H9 (cell line): ENCODE data around the gene ARHGEF10L. TPM values are rescaled to one million over a fixed set of nuclear protein-coding genes. Genes with fewer than 3 reads are reported as not detected.

Source experiments
- DNase-seq: peaks from one replicate; pipeline ENCODE4 v3.0.0-alpha.2; 2017
- H2AFZ ChIP-seq: one replicate; pipeline ENCODE4 v1.6.1; 2013; ENCODE audit warnings: mild to moderate bottlenecking, low read length, control low read depth, moderate library complexity
- H2AK5ac ChIP-seq: 2 replicates; pipeline ENCODE4 v1.6.1; 2013; ENCODE audit warnings: low read length, control low read depth, mixed read lengths; ENCODE audit not compliant: insufficient read length
- H2BK120ac ChIP-seq: one replicate; pipeline ENCODE4 v1.6.1; 2013; ENCODE audit warnings: low read depth, mild to moderate bottlenecking, low read length, control low read depth, inconsistent platforms; ENCODE audit not compliant: poor library complexity, severe bottlenecking
- H2BK12ac ChIP-seq: 2 replicates; pipeline ENCODE4 v1.6.1; 2013; ENCODE audit warnings: low read length, control low read depth, mixed read lengths, low read depth; ENCODE audit not compliant: insufficient read length
- H2BK15ac ChIP-seq: 2 replicates; pipeline ENCODE4 v1.6.1; 2013; ENCODE audit warnings: low read depth, low read length, control low read depth
- H2BK20ac ChIP-seq: one replicate; pipeline ENCODE4 v1.6.1; 2013; ENCODE audit warnings: low read depth, mild to moderate bottlenecking, low read length, control low read depth, inconsistent platforms; ENCODE audit not compliant: poor library complexity, severe bottlenecking
- H2BK5ac ChIP-seq: 2 replicates; pipeline ENCODE4 v1.6.1; 2013; ENCODE audit warnings: low read length, control low read depth, mixed read lengths; ENCODE audit not compliant: insufficient read length
- H3K14ac ChIP-seq: 2 replicates; pipeline ENCODE4 v1.6.1; 2013; ENCODE audit warnings: low read length, control low read depth; ENCODE audit not compliant: insufficient read depth
- H3K18ac ChIP-seq: 2 replicates; pipeline ENCODE4 v1.6.1; 2013; ENCODE audit warnings: low read depth, mild to moderate bottlenecking, mixed read lengths, low read length, control low read depth; ENCODE audit not compliant: insufficient read length
- H3K23ac ChIP-seq: 2 replicates; pipeline ENCODE4 v1.6.1; 2013; ENCODE audit warnings: low read length, control low read depth, mixed read lengths, low read depth; ENCODE audit not compliant: insufficient read length
- H3K23me2 ChIP-seq: 2 replicates; pipeline ENCODE4 v1.6.1; 2013; ENCODE audit warnings: low read depth, mild to moderate bottlenecking, mixed read lengths, low read length, control low read depth; ENCODE audit not compliant: insufficient read length, poor library complexity, severe bottlenecking
- H3K27ac ChIP-seq: 2 replicates; pipeline ENCODE4 v1.5.1; 2013; ENCODE audit warnings: low read length, control low read depth, mixed read lengths, low read depth; ENCODE audit not compliant: insufficient read length
- H3K27me3 ChIP-seq: 2 replicates; pipeline ENCODE4 v1.6.1; 2013; ENCODE audit warnings: low read length, control low read depth, inconsistent platforms; ENCODE audit not compliant: insufficient read depth
- H3K4ac ChIP-seq: 2 replicates; pipeline ENCODE4 v1.6.1; 2013; ENCODE audit warnings: low read depth, mild to moderate bottlenecking, control low read depth, inconsistent platforms, low read length, moderate library complexity
- H3K4me1 ChIP-seq: 2 replicates; pipeline ENCODE4 v1.6.1; 2013; ENCODE audit warnings: low read length, control low read depth, inconsistent platforms; ENCODE audit not compliant: insufficient read depth
- H3K4me2 ChIP-seq: 2 replicates; pipeline ENCODE4 v1.6.1; 2013; ENCODE audit warnings: low read length, control low read depth, mixed read lengths; ENCODE audit not compliant: insufficient read length, insufficient read depth
- H3K56ac ChIP-seq: 2 replicates; pipeline ENCODE4 v1.6.1; 2013; ENCODE audit warnings: low read depth, mild to moderate bottlenecking, mixed read lengths, low read length, control low read depth; ENCODE audit not compliant: insufficient read length
- H3K79me1 ChIP-seq: 2 replicates; pipeline ENCODE4 v1.6.1; 2013; ENCODE audit warnings: low read depth, mild to moderate bottlenecking, moderate library complexity, low read length, control low read depth, inconsistent platforms; ENCODE audit not compliant: insufficient read depth, poor library complexity, severe bottlenecking
- H3K79me2 ChIP-seq: 2 replicates; pipeline ENCODE4 v1.6.1; 2013; ENCODE audit warnings: low read length, control low read depth, inconsistent platforms; ENCODE audit not compliant: insufficient read depth
- H3K9ac ChIP-seq: 2 replicates; pipeline ENCODE4 v1.6.1; 2013; ENCODE audit warnings: low read length, control low read depth, mixed read lengths; ENCODE audit not compliant: insufficient read length; ENCODE audit errors: extremely low read depth
- H3K9me3 ChIP-seq: one replicate; pipeline ENCODE4 v1.6.1; 2013; ENCODE audit warnings: low read depth, low read length, inconsistent platforms; ENCODE audit not compliant: control insufficient read depth
- H3T11ph ChIP-seq: one replicate; pipeline ENCODE4 v1.6.1; 2013; ENCODE audit warnings: mild to moderate bottlenecking, low read length, control low read depth, inconsistent platforms
- H4K20me1 ChIP-seq: one replicate; pipeline ENCODE4 v1.6.1; 2013; ENCODE audit not compliant: control insufficient read depth, insufficient read length, insufficient read depth
- H4K5ac ChIP-seq: 2 replicates; pipeline ENCODE4 v1.6.1; 2013; ENCODE audit warnings: low read depth, mild to moderate bottlenecking, mixed read lengths, low read length, control low read depth; ENCODE audit not compliant: insufficient read length
- H4K8ac ChIP-seq: replicated peaks from 2 replicates; pipeline ENCODE4 v1.6.1; 2013; ENCODE audit warnings: low read length, control low read depth, mixed read lengths, low read depth; ENCODE audit not compliant: insufficient read length
- H4K91ac ChIP-seq: 2 replicates; pipeline ENCODE4 v1.6.1; 2013; ENCODE audit warnings: low read depth, mild to moderate bottlenecking, moderate library complexity, mixed read lengths, low read length, control low read depth; ENCODE audit not compliant: insufficient read length
- H3K27ac Mint-ChIP-seq, 3 experiments: 2 replicates in 2 of 3; 3 replicates in 1 of 3; pipeline ENCODE4 v1.8.0; 2020 to 2021; ENCODE audit warnings: mixed read lengths in 3 of 3, mild to moderate bottlenecking in 1 of 3, moderate library complexity in 1 of 3
- H3K27me3 Mint-ChIP-seq: 2 replicates; pipeline ENCODE4 v1.8.0; 2021; ENCODE audit warnings: low read depth, mild to moderate bottlenecking, moderate library complexity, mixed read lengths
- H3K36me3 Mint-ChIP-seq, 3 experiments: 2 replicates in 2 of 3; 3 replicates in 1 of 3; pipeline ENCODE4 v1.8.0; 2020 to 2021; ENCODE audit warnings: low read depth in 3 of 3, mixed read lengths in 3 of 3; ENCODE audit not compliant: insufficient read depth in 1 of 3
- H3K4me1 Mint-ChIP-seq, 2 experiments: 2 replicates each; pipeline ENCODE4 v1.8.0; 2020; ENCODE audit warnings: mixed read lengths in 2 of 2
- H3K4me3 Mint-ChIP-seq, 2 experiments: 2 replicates in 1 of 2; 3 replicates in 1 of 2; pipeline ENCODE4 v1.8.0; 2020 to 2021; ENCODE audit warnings: mild to moderate bottlenecking in 2 of 2, mixed read lengths in 2 of 2, moderate library complexity in 1 of 2
- H3K9me3 Mint-ChIP-seq, 2 experiments: 2 replicates in 1 of 2; 3 replicates in 1 of 2; pipeline ENCODE4 v1.8.0; 2020; ENCODE audit warnings: mild to moderate bottlenecking in 2 of 2, mixed read lengths in 2 of 2, moderate library complexity in 1 of 2
- WGBS: extraction: QIAGEN DNeasy Blood & Tissue Kit; methylation state at CpG from one replicate; pipeline ENCODE4 v1.1.7; 2013; ENCODE audit warnings: missing lambda C conversion rate, low lambda C conversion rate, mixed read lengths; ENCODE audit not compliant: insufficient read length; ENCODE audit errors: extremely low coverage; 5-methylcytosine and 5-hydroxymethylcytosine counted together
- total RNA-seq: library from RNA; stranded (reverse); gene quantifications from 2 replicates; pipeline ENCODE4 v1.2.1, GENCODE V29; 2021
- TF ChIP-seq, protein P1 (sequence below): fragments of 200-600 bp; sonication (generic); conservative IDR thresholded peaks from 3 replicates; pipeline ENCODE4 v1.8.0; 2021; ENCODE audit warnings: antibody characterized with exemption, mild to moderate bottlenecking

The ARHGEF10L gene
- total RNA-seq, 1 experiment from 2014 or later = 20.2 TPM

DNA sequence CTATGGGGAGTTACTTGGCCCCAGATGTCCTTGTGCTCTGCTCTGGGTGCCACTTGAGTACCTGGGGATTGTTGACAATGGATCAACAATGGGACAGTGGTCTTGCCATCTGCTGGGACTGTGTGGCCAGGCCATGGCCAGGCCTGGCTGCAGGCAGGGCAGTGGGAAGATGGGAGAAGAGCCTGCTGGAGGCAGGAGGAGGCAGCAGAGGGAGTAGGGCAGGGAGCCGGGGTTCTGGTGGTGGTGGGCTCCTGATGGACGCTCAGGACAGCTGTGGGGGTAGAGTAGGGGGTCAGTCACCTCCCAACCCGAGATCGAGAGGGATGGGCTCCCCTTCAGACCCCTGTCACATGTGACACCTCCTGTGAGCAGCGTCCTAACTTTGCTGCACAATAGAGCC is 81.0 kb downstream of the ARHGEF10L start:
- Histone ChIP-seq H4K20me1 (no peaks in the 10 kb centered on the region), H2BK15ac (no peak overlapping the region), H4K5ac (no peak overlapping the region), H3K9me3 (no peaks in the 10 kb centered on the region), H3K4me1 (no peaks in the 10 kb centered on the region), H3K18ac (no peak overlapping the region), H4K8ac (no peak overlapping the region), H3T11ph (no peak overlapping the region), H3K14ac (no peak overlapping the region; the same call in 1 of the 2 replicates), H2BK5ac (no peak overlapping the region), H4K91ac (no peak overlapping the region), H3K4ac (no peak overlapping the region), H3K56ac (no peak overlapping the region), H3K23ac (no peak overlapping the region), H3K4me2 (no peak overlapping the region), H2AFZ (no peak overlapping the region), H3K79me2 (no peaks in the 10 kb centered on the region), H2BK20ac (no peak overlapping the region), H3K27me3 (no peaks in the 10 kb centered on the region), H3K23me2 (no peaks in the 10 kb centered on the region), H3K79me1 (no peaks in the 10 kb centered on the region), H2AK5ac (no peak overlapping the region), H2BK12ac (no peak overlapping the region), H3K9ac (no peak overlapping the region), H3K27ac (no peak overlapping the region), H2BK120ac (no peak overlapping the region)
- Mint-ChIP-seq H3K4me3 (no peak overlapping the region), H3K4me1 (no peaks in the 10 kb centered on the region), H3K27ac (peak overlapping the region in 2 of 3 experiments; percentile 91 to 94; a peak in 5 of 7 replicates), H3K9me3 (no peaks in the 10 kb centered on the region), H3K36me3 (peaks cover 7 to 49% (median 30%) of the 10 kb centered on the region in 3 experiments; a peak in 6 of 7 replicates), H3K27me3 (peaks cover 1% of the 10 kb centered on the region; the same call in 1 of the 2 replicates)
- TF ChIP-seq, protein P1, sequence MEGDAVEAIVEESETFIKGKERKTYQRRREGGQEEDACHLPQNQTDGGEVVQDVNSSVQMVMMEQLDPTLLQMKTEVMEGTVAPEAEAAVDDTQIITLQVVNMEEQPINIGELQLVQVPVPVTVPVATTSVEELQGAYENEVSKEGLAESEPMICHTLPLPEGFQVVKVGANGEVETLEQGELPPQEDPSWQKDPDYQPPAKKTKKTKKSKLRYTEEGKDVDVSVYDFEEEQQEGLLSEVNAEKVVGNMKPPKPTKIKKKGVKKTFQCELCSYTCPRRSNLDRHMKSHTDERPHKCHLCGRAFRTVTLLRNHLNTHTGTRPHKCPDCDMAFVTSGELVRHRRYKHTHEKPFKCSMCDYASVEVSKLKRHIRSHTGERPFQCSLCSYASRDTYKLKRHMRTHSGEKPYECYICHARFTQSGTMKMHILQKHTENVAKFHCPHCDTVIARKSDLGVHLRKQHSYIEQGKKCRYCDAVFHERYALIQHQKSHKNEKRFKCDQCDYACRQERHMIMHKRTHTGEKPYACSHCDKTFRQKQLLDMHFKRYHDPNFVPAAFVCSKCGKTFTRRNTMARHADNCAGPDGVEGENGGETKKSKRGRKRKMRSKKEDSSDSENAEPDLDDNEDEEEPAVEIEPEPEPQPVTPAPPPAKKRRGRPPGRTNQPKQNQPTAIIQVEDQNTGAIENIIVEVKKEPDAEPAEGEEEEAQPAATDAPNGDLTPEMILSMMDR = no peak
- no peak for DNase-seq
- no CpG with 5 or more reads among the region's 5 CpGs for WGBS
